ENCODE results near the gene IFFO2.

The IFFO2 gene

GRCh38 chr1:18858070-18858688 lies 98.3 kb downstream of the IFFO2 start:
- Histone ChIP-seq H3K9ac (ENCODE audit: low read length) (no peak overlapping the region), H4K8ac (ENCODE audit: low read depth, low read length) (no peak overlapping the region), H3K27me3 (ENCODE audit: insufficient read depth, low read length) (no peaks in the 10 kb centered on the region), H3K14ac (ENCODE audit: low read length) (no peak overlapping the region), H4K12ac (ENCODE audit: low read depth, low read length) (no peak overlapping the region), H3K36me3 (ENCODE audit: control insufficient read depth in 1 of 2, insufficient read depth in 2 of 2, low read length in 2 of 2) (no peaks in the 10 kb centered on the region), H2BK120ac (ENCODE audit: insufficient read depth, low read length, poor library complexity) (no peak overlapping the region), H3K4me3 (ENCODE audit: low read depth, low read length) (peak overlapping the region; percentile 39), H3K4ac (ENCODE audit: low read depth, low read length) (no peak overlapping the region), H4K91ac (ENCODE audit: low read depth, low read length) (no peak overlapping the region), H2BK12ac (ENCODE audit: low read length) (no peak overlapping the region), H3K9me3 (ENCODE audit: insufficient read depth, low read depth, low read length) (peaks cover 10% of the 10 kb centered on the region), H3K18ac (ENCODE audit: low read length) (no peak overlapping the region), H3K4me1 (ENCODE audit: control insufficient read depth in 1 of 2, insufficient read depth in 2 of 2, low read length in 2 of 2) (no peaks in the 10 kb centered on the region), H2BK5ac (ENCODE audit: low read depth, low read length, poor library complexity) (no peak overlapping the region), H3K79me1 (ENCODE audit: low read length) (no peaks in the 10 kb centered on the region), H3K23ac (ENCODE audit: low read length) (no peak overlapping the region), H2AK5ac (ENCODE audit: low read length) (no peak overlapping the region), H3K27ac (ENCODE audit: low read depth, low read length) (no peak overlapping the region), H2AFZ (ENCODE audit: insufficient read depth, low read length, poor library complexity) (no peak overlapping the region), H3K79me2 (ENCODE audit: control insufficient read depth, insufficient read depth, low read length, poor library complexity) (no peaks in the 10 kb centered on the region), H3K4me2 (ENCODE audit: low read length) (no peak overlapping the region)
- no peak for DNase-seq
- no CpG with 5 or more reads among the region's 7 CpGs for WGBS (ENCODE audit: extremely low coverage, insufficient coverage, insufficient read length)

GRCh38 chr1:18856435-18856834 lies 100.0 kb downstream of the IFFO2 start:
- no peaks in the 10 kb centered on the region for H3K4me1 ChIP-seq (ENCODE audit: control insufficient read depth in 1 of 2, insufficient read depth in 2 of 2, low read length in 2 of 2)
- H3K18ac ChIP-seq (ENCODE audit: low read length) = no peak overlapping the region
- no peak overlapping the region for H2BK5ac ChIP-seq (ENCODE audit: low read depth, low read length, poor library complexity)
- no peaks in the 10 kb centered on the region for H3K27me3 ChIP-seq (ENCODE audit: insufficient read depth, low read length)
- no peak overlapping the region for H3K9ac ChIP-seq (ENCODE audit: low read length)
- no peak for DNase-seq
- H3K36me3 ChIP-seq (ENCODE audit: control insufficient read depth in 1 of 2, insufficient read depth in 2 of 2, low read length in 2 of 2) = no peaks in the 10 kb centered on the region
- no peak overlapping the region for H2AFZ ChIP-seq (ENCODE audit: insufficient read depth, low read length, poor library complexity)
- H3K14ac ChIP-seq (ENCODE audit: low read length) = no peak overlapping the region
- no peak overlapping the region for H2BK12ac ChIP-seq (ENCODE audit: low read length)
- no peak overlapping the region for H3K4me2 ChIP-seq (ENCODE audit: low read length)
- H2AK5ac ChIP-seq (ENCODE audit: low read length) = no peak overlapping the region
- no CpG with 5 or more reads among the region's 1 CpG for WGBS (ENCODE audit: extremely low coverage, insufficient coverage, insufficient read length)
- no peak overlapping the region for H2BK120ac ChIP-seq (ENCODE audit: insufficient read depth, low read length, poor library complexity)
- H3K79me2 ChIP-seq (ENCODE audit: control insufficient read depth, insufficient read depth, low read length, poor library complexity) = no peaks in the 10 kb centered on the region
- no peak overlapping the region for H3K4ac ChIP-seq (ENCODE audit: low read depth, low read length)
- H3K9me3 ChIP-seq (ENCODE audit: insufficient read depth, low read depth, low read length) = peaks cover 10% of the 10 kb centered on the region
- H3K79me1 ChIP-seq (ENCODE audit: low read length) = no peaks in the 10 kb centered on the region
- H4K12ac ChIP-seq (ENCODE audit: low read depth, low read length) = no peak overlapping the region
- no peak overlapping the region for H4K8ac ChIP-seq (ENCODE audit: low read depth, low read length)
- H4K91ac ChIP-seq (ENCODE audit: low read depth, low read length) = no peak overlapping the region
- no peak overlapping the region for H3K4me3 ChIP-seq (ENCODE audit: low read depth, low read length)
- no peak overlapping the region for H3K23ac ChIP-seq (ENCODE audit: low read length)
- no peak overlapping the region for H3K27ac ChIP-seq (ENCODE audit: low read depth, low read length)

GRCh38 chr1:18855573-18855972 lies 100.9 kb downstream of the IFFO2 start:
- Histone ChIP-seq H3K27me3 (ENCODE audit: insufficient read depth, low read length) (no peaks in the 10 kb centered on the region), H4K8ac (ENCODE audit: low read depth, low read length) (no peak overlapping the region), H3K9me3 (ENCODE audit: insufficient read depth, low read depth, low read length) (peaks cover 10% of the 10 kb centered on the region), H3K36me3 (ENCODE audit: control insufficient read depth in 1 of 2, insufficient read depth in 2 of 2, low read length in 2 of 2) (no peaks in the 10 kb centered on the region), H3K79me2 (ENCODE audit: control insufficient read depth, insufficient read depth, low read length, poor library complexity) (no peaks in the 10 kb centered on the region), H3K4me3 (ENCODE audit: low read depth, low read length) (no peak overlapping the region), H3K23ac (ENCODE audit: low read length) (no peak overlapping the region), H3K14ac (ENCODE audit: low read length) (no peak overlapping the region), H4K91ac (ENCODE audit: low read depth, low read length) (no peak overlapping the region), H2BK12ac (ENCODE audit: low read length) (no peak overlapping the region), H3K4me2 (ENCODE audit: low read length) (no peak overlapping the region), H2BK5ac (ENCODE audit: low read depth, low read length, poor library complexity) (no peak overlapping the region), H2AFZ (ENCODE audit: insufficient read depth, low read length, poor library complexity) (no peak overlapping the region), H2BK120ac (ENCODE audit: insufficient read depth, low read length, poor library complexity) (no peak overlapping the region), H4K12ac (ENCODE audit: low read depth, low read length) (no peak overlapping the region), H3K79me1 (ENCODE audit: low read length) (no peaks in the 10 kb centered on the region), H3K4me1 (ENCODE audit: control insufficient read depth in 1 of 2, insufficient read depth in 2 of 2, low read length in 2 of 2) (no peaks in the 10 kb centered on the region), H3K9ac (ENCODE audit: low read length) (no peak overlapping the region), H3K4ac (ENCODE audit: low read depth, low read length) (no peak overlapping the region), H3K18ac (ENCODE audit: low read length) (no peak overlapping the region), H3K27ac (ENCODE audit: low read depth, low read length) (no peak overlapping the region), H2AK5ac (ENCODE audit: low read length) (no peak overlapping the region)
- DNase-seq = no peak
- no CpG with 5 or more reads among the region's 6 CpGs for WGBS (ENCODE audit: extremely low coverage, insufficient coverage, insufficient read length)

- H2AFZ ChIP-seq (ENCODE audit: insufficient read depth, low read length, poor library complexity) = no peak overlapping the region
- no peaks in the 10 kb centered on the region for H3K27me3 ChIP-seq (ENCODE audit: insufficient read depth, low read length)
- H2BK5ac ChIP-seq (ENCODE audit: low read depth, low read length, poor library complexity) = no peak overlapping the region
- H3K23ac ChIP-seq (ENCODE audit: low read length) = no peak overlapping the region
- H2BK120ac ChIP-seq (ENCODE audit: insufficient read depth, low read length, poor library complexity) = no peak overlapping the region
- H2AK5ac ChIP-seq (ENCODE audit: low read length) = no peak overlapping the region
- H3K79me1 ChIP-seq (ENCODE audit: low read length) = no peaks in the 10 kb centered on the region
- no peak overlapping the region for H4K91ac ChIP-seq (ENCODE audit: low read depth, low read length)
- no peak overlapping the region for H3K27ac ChIP-seq (ENCODE audit: low read depth, low read length)
- H3K9me3 ChIP-seq (ENCODE audit: insufficient read depth, low read depth, low read length) = peaks cover 10% of the 10 kb centered on the region
- no peak overlapping the region for H4K8ac ChIP-seq (ENCODE audit: low read depth, low read length)
- H3K4me3 ChIP-seq (ENCODE audit: low read depth, low read length) = no peak overlapping the region
- no peak overlapping the region for H3K9ac ChIP-seq (ENCODE audit: low read length)
- WGBS (ENCODE audit: extremely low coverage, insufficient coverage, insufficient read length) = no CpG with 5 or more reads among the region's 49 CpGs
- no peaks in the 10 kb centered on the region for H3K36me3 ChIP-seq (ENCODE audit: control insufficient read depth in 1 of 2, insufficient read depth in 2 of 2, low read length in 2 of 2)
- no peak overlapping the region for H3K4ac ChIP-seq (ENCODE audit: low read depth, low read length)
- H3K4me1 ChIP-seq (ENCODE audit: control insufficient read depth in 1 of 2, insufficient read depth in 2 of 2, low read length in 2 of 2) = no peaks in the 10 kb centered on the region
- no peak overlapping the region for H3K18ac ChIP-seq (ENCODE audit: low read length)
- H3K4me2 ChIP-seq (ENCODE audit: low read length) = no peak overlapping the region
- no peak overlapping the region for H2BK12ac ChIP-seq (ENCODE audit: low read length)
- H3K14ac ChIP-seq (ENCODE audit: low read length) = no peak overlapping the region
- no peak overlapping the region for H4K12ac ChIP-seq (ENCODE audit: low read depth, low read length)
- no peaks in the 10 kb centered on the region for H3K79me2 ChIP-seq (ENCODE audit: control insufficient read depth, insufficient read depth, low read length, poor library complexity)
- DNase-seq = peak in 1 of 2 donors; percentile 1
These were observed 102.0 kb downstream of the IFFO2 start for GRCh38 chr1:18854331-18855025.

Measured in trophoblast cell (in vitro differentiated cells and primary cell).